Measurements from ENCODE around the gene RAB31.

DNA sequence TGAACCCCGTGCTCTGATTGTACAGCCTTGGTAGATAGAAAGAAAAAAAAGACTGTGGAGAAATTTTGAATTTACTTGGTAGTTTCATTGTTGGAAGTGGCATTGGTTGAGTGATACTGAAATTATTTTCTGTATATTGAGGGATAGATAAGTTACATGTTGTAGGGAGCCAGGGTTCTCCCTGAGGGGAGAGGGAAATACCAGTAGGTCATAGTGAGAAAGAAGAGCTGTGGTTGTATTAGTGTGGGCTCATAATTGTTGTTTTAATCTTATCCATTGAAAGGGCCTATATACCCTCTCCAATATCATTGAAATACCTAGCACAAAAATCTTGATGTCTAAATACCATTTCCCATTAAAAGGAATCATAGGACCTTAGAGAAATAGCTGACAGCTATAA is 16.9 kb upstream of the RAB31 start:
- TF ChIP-seq, protein P1, sequence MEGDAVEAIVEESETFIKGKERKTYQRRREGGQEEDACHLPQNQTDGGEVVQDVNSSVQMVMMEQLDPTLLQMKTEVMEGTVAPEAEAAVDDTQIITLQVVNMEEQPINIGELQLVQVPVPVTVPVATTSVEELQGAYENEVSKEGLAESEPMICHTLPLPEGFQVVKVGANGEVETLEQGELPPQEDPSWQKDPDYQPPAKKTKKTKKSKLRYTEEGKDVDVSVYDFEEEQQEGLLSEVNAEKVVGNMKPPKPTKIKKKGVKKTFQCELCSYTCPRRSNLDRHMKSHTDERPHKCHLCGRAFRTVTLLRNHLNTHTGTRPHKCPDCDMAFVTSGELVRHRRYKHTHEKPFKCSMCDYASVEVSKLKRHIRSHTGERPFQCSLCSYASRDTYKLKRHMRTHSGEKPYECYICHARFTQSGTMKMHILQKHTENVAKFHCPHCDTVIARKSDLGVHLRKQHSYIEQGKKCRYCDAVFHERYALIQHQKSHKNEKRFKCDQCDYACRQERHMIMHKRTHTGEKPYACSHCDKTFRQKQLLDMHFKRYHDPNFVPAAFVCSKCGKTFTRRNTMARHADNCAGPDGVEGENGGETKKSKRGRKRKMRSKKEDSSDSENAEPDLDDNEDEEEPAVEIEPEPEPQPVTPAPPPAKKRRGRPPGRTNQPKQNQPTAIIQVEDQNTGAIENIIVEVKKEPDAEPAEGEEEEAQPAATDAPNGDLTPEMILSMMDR (IDR thresholded peaks at IDR 0.05 in 8 of 11, conservative IDR thresholded peaks at IDR 0.05 in 3 of 11): no peak
- no peak for TF ChIP-seq POLR2A (IDR thresholded peaks at IDR 0.05)
- TF ChIP-seq POLR2AphosphoS5 (IDR thresholded peaks at IDR 0.05): no peak
